ENCODE measurements around the gene TMTC1. TPM values are rescaled to one million over a fixed set of nuclear protein-coding genes. Genes with fewer than 3 reads are reported as not detected.

Gene TMTC1
- total RNA-seq, 2 experiments from 2014 or later = not detected

DNA sequence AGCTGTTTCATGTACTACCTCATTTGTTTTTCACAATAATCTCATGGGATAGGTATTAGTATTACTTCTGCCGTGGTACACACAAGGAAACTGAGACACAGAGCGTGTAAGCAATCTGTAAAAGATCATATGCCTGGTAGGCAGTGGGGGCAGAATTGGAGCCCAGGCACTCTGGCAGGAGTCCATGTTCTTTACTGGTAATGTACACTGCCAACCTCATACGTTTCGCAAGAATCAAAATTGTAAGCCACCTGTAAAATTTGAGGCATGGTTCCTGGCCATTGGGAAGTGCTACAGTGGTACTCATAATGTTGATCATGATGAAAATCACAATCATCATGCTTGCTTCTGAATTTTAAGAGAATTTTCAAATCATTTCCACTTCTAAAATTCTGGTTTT lies 40.7 kb downstream of the TMTC1 start:
- Mint-ChIP-seq H3K9me3 (no peaks in the 10 kb centered on the region), H3K4me3 (no peak overlapping the region), H3K4me1 (no peaks in the 10 kb centered on the region), H3K27me3 (no peaks in the 10 kb centered on the region), H3K36me3 (ENCODE audit: low read depth) (no peaks in the 10 kb centered on the region), H3K27ac (no peak overlapping the region)
- DNase-seq = no peak
- ChIA-PET POLR2A (no interaction called here), CTCF (no interaction called here)

DNA sequence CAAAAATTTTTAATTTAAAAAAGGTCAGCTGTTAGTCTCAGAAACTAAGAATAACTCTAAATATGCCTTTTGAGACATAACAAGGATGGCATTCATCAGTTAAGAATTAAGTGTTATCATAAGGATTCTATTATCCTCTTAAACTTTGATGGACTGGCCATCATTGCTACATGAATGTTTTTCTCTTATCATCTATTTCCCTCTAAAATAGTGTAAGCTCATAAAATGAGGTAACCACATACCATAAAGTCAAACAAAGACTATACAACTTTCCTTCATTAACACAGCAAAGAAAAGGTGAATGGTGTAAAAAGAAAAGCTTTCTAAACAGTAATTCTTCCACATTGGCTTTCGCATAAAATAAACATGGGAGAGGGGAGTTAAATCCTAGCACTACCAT lies 41.1 kb downstream of the TMTC1 start:
- H3K27me3 Mint-ChIP-seq = no peaks in the 10 kb centered on the region
- ChIA-PET CTCF (no interaction called here), POLR2A (no interaction called here)
- H3K4me3 Mint-ChIP-seq = no peak overlapping the region
- H3K27ac Mint-ChIP-seq = no peak overlapping the region
- no peak for DNase-seq
- H3K9me3 Mint-ChIP-seq = no peaks in the 10 kb centered on the region
- no peaks in the 10 kb centered on the region for H3K4me1 Mint-ChIP-seq
- no peaks in the 10 kb centered on the region for H3K36me3 Mint-ChIP-seq (ENCODE audit: low read depth)

DNA sequence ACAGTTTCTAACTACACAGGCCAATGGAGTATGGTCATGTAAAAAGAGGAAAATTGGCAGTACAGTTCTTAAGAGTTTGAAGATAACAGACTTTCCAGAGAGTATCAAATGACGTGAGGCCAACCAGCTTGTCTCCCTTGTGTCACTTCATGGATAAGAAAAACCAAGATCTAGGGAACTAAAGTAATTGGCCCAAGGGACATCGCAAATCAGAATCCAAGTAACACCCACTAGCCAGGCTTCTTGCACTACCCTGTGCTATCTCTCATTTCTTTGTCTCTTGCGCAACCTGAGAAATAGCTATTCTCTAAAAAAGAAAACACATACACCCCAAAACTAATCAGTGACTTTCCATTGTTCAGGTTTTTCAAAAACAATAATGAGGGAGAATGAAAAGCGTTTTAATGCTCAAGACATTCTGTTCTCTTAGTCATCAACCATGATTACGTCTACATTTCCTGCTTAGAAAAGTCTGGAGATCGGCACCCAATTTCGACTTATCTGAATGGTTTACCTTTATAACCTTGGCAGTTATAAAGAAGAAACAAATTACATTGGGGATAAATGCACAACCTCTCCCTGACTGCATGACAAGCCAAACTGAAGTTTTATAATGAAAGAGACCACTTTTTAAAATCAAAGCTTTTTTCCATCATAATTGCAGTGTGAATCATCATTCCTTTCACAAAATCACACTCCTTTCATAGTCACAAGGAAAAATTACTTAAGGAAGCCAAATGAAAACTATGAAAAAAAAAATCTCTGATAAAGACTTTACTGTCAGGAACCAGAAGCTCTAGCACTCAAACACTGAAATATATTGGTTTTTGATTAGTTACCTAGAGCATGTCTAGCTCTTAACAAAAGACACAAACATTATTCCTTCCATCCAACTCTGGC lies 42.1 kb downstream of the TMTC1 start:
- no peak overlapping the region for H3K27ac Mint-ChIP-seq
- ChIA-PET CTCF (no interaction called here), POLR2A (no interaction called here)
- H3K36me3 Mint-ChIP-seq (ENCODE audit: low read depth) = no peaks in the 10 kb centered on the region
- no peaks in the 10 kb centered on the region for H3K4me1 Mint-ChIP-seq
- no peaks in the 10 kb centered on the region for H3K27me3 Mint-ChIP-seq
- no peak for DNase-seq
- H3K4me3 Mint-ChIP-seq = no peak overlapping the region
- no peaks in the 10 kb centered on the region for H3K9me3 Mint-ChIP-seq

DNA sequence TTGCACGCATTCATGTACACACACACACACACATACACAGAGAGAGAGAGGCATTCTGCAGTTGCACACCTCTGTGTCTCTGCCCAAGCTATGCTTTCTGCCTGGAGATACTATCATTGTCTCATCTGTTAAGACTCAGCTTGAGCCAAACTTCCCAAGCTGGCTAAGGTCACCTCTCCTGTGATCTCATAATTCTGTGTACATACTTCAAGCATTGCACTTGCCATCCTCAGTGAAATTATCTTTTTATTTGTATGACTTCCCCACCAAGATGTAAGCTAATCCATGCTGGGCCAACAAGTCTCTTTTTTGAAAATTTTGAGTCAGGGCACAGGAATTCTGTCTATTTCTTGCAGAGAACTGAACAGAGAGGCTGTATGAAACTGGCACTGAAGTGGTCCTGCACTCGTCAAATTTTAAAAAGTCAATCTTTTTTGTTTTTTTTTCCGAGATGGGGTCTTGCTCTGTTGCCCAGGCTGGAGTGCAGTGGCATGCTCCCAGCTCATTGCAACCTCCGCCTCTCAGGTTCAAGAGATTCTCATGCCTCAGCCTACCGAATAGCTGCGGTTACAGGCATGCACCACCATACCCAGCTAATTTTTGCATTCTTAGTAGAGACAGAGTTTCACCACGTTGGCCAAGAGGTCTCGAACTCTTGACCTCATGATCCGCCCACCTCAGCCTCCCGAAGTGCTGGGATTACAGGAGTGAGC lies 44.3 kb downstream of the TMTC1 start:
- H3K27me3 Mint-ChIP-seq = no peaks in the 10 kb centered on the region
- H3K9me3 Mint-ChIP-seq = no peaks in the 10 kb centered on the region
- no peak overlapping the region for H3K4me3 Mint-ChIP-seq
- H3K36me3 Mint-ChIP-seq (ENCODE audit: low read depth) = no peaks in the 10 kb centered on the region
- POLR2A ChIA-PET = no interaction called here
- no peak for DNase-seq
- no peaks in the 10 kb centered on the region for H3K4me1 Mint-ChIP-seq
- CTCF ChIA-PET = no interaction called here
- no peak overlapping the region for H3K27ac Mint-ChIP-seq

DNA sequence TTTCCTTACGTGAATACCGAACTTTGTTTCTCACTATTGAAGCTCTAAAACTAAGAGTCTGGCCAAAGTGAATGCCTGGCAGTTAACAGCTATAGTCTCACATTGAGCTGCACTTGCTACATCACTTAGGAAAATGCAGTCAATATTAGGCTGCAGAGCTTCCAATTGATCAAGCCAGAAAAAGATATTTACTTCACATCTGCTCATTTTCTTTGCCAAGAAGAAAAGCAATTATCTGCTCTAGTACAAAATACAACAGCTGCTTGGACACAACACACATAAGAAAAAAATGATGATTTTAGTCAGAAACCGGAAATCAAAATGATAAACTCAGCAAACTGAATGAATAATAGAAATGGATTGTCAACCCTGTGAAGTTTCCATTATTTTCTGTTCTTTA lies 45.4 kb downstream of the TMTC1 start:
- no peaks in the 10 kb centered on the region for H3K4me1 Mint-ChIP-seq
- H3K9me3 Mint-ChIP-seq = no peaks in the 10 kb centered on the region
- H3K36me3 Mint-ChIP-seq (ENCODE audit: low read depth) = no peaks in the 10 kb centered on the region
- H3K27me3 Mint-ChIP-seq = no peaks in the 10 kb centered on the region
- ChIA-PET CTCF (no interaction called here), POLR2A (no interaction called here)
- H3K27ac Mint-ChIP-seq = no peak overlapping the region
- DNase-seq = no peak
- no peak overlapping the region for H3K4me3 Mint-ChIP-seq

DNA sequence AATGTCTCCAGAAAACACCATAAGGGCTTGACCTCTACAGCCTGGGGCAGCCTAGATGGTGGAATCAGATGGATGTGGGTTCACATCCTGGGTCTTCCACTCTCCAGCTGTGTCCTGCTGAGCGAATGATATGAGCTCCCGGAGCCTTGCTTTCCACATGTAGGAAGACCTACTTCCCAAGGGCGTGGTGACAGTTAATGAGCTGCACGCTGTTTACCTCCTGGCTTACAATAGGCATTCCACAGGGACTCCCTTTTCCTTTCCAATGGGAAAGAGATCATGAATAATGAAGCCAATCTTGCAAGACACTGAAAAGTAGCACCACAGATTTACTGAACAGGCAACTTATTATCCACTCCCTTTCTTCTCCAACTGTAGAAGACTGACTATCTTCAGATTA lies 46.1 kb downstream of the TMTC1 start:
- Mint-ChIP-seq H3K27ac (no peak overlapping the region), H3K36me3 (ENCODE audit: low read depth) (no peaks in the 10 kb centered on the region), H3K27me3 (no peaks in the 10 kb centered on the region), H3K4me1 (no peaks in the 10 kb centered on the region), H3K4me3 (no peak overlapping the region), H3K9me3 (no peaks in the 10 kb centered on the region)
- ChIA-PET CTCF (no interaction called here), POLR2A (no interaction called here)
- no peak for DNase-seq

DNA sequence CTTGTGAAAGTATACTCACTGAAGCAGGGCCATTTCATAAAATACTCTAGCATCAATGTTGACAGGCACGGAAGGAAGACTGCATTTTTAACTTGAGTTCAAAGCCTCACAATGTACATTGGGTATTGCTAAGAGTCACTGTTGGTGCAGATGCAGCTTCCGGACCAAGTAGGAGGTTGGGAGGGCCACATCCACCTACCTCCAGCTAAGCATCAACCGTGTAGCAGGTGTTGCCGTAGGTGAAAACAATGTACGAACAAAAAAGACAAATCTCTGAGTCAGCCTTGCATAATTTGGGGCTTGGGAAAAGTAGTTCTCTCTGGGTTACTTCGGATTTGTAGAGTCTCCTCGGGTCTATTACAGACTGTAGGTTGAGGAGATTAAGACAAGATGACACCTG lies 48.1 kb downstream of the TMTC1 start:
- Mint-ChIP-seq H3K27ac (no peak overlapping the region), H3K9me3 (no peaks in the 10 kb centered on the region), H3K4me1 (no peaks in the 10 kb centered on the region), H3K27me3 (no peaks in the 10 kb centered on the region), H3K4me3 (no peak overlapping the region), H3K36me3 (ENCODE audit: low read depth) (no peaks in the 10 kb centered on the region)
- ChIA-PET POLR2A (no interaction called here), CTCF (interaction anchor here (0.6 kb wide), 1 partner anchor 1191 kb away, joined by 3 read pairs; no protein-coding TSS in a partner anchor)
- no peak for DNase-seq

DNA sequence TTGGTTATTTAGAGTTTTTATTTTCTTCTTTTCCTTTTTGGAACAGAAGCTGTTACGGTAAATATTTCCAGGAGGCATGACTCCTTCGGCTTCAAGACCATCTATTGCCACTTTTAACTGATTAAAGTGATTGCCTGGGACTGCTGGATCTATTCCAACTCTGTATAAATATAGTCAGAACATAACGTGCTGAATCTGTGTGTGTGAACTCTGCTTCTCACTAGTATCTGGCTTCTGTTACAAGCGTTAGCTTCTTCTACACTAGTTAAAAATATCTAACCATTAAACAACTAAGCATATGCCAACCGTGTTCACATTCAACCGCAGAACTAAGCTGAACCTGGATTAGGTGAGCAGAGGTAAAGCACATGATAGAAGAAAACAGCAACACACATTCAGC lies 49.0 kb downstream of the TMTC1 start:
- Mint-ChIP-seq H3K4me1 (no peaks in the 10 kb centered on the region), H3K4me3 (no peak overlapping the region), H3K9me3 (no peaks in the 10 kb centered on the region), H3K27me3 (no peaks in the 10 kb centered on the region), H3K27ac (no peak overlapping the region), H3K36me3 (ENCODE audit: low read depth) (no peaks in the 10 kb centered on the region)
- ChIA-PET CTCF (no interaction called here), POLR2A (no interaction called here)
- no peak for DNase-seq

DNA sequence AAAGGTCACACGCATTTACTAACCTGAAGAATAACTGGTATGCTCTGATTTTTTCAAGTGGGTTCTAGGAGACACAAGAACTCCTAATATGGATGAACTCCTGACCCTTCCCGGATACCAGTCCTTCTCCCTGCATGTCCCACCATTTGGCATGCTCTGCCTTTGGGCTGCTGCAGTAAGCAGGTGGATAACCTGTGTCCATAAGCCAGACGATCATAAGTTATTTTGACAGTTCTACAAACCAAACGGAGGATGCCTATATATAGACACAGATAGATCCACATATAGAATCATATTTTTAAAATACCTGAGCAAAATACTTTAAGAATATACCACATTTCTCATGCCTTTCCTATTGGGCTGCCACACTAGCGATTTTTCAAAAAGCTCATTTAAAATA lies 49.4 kb downstream of the TMTC1 start:
- no peaks in the 10 kb centered on the region for H3K9me3 Mint-ChIP-seq

DNA sequence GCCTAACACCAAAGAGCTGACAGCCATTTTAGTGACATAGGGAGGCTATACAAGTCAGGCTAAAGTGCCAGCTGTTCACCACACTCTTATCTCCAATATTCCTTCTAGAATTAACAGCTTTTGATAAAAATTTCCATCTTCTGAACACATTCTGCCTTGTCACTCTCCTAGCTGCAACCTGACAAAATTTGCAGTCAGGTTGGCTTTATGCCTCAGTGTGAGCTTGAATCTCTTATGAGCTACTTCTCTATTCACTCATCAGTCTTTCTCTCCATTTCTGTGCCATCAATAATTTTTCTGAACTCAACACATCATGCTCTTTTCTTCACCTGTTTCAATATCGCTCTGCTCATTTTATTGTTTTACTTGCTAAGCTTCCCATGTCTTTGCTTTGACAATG lies 50.2 kb downstream of the TMTC1 start:
- Mint-ChIP-seq H3K27ac (no peak overlapping the region), H3K27me3 (no peaks in the 10 kb centered on the region), H3K4me1 (no peaks in the 10 kb centered on the region), H3K36me3 (ENCODE audit: low read depth) (no peaks in the 10 kb centered on the region), H3K9me3 (no peaks in the 10 kb centered on the region), H3K4me3 (no peak overlapping the region)
- ChIA-PET POLR2A (no interaction called here), CTCF (no interaction called here)
- DNase-seq = no peak

More for the DNA sequence above, 49.4 kb downstream of the TMTC1 start:
- Mint-ChIP-seq H3K4me1 (no peaks in the 10 kb centered on the region), H3K27me3 (no peaks in the 10 kb centered on the region), H3K36me3 (ENCODE audit: low read depth) (no peaks in the 10 kb centered on the region), H3K4me3 (no peak overlapping the region), H3K27ac (no peak overlapping the region)
- DNase-seq = no peak
- CTCF ChIA-PET = no interaction called here
- POLR2A ChIA-PET = no interaction called here

DNA sequence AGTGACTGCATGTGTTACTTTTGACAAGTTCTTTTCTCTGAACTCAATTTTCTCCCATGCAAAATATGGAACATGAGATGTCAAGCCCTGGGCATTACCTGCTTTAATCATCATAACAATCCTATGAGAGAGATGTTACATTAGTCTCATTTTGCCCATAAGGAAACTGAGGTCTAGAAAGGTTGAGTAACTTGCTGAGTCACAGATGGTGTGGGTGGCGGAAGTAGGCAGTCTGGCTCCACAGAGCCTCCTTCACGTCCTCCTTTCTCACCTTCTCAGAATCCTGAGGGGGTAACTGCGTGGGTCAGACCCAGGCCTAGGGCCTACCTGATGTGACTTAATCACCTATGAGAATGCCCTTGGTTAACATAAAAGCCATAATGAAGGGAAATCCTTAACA lies 50.7 kb downstream of the TMTC1 start:
- Mint-ChIP-seq H3K4me1 (no peaks in the 10 kb centered on the region), H3K9me3 (no peaks in the 10 kb centered on the region), H3K27ac (no peak overlapping the region), H3K4me3 (no peak overlapping the region), H3K27me3 (no peaks in the 10 kb centered on the region), H3K36me3 (ENCODE audit: low read depth) (no peaks in the 10 kb centered on the region)
- no peak for DNase-seq
- POLR2A ChIA-PET = no interaction called here
- CTCF ChIA-PET = no interaction called here

DNA sequence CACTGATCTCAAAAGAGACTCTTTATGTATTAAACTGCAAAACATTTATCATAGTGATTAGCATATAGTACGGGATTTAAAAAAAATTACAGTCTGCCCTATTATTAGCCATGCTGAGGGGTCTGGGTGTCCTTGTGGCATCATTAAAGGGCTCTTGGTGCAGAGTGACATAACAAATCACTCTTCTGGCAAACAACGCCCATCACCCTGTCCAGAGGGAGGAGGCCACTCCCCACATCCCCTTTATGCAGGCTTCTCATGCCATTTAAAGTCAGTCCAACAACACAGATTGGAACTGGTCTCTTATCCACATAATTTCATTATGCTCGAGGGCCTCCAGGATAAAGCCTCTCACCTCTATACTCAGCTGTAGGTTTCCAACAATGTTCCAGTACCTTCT lies 51.1 kb downstream of the TMTC1 start:
- H3K36me3 Mint-ChIP-seq (ENCODE audit: low read depth) = no peaks in the 10 kb centered on the region
- no peak overlapping the region for H3K4me3 Mint-ChIP-seq
- CTCF ChIA-PET = no interaction called here
- no peaks in the 10 kb centered on the region for H3K9me3 Mint-ChIP-seq
- POLR2A ChIA-PET = no interaction called here
- no peaks in the 10 kb centered on the region for H3K27me3 Mint-ChIP-seq
- H3K4me1 Mint-ChIP-seq = no peaks in the 10 kb centered on the region
- H3K27ac Mint-ChIP-seq = no peak overlapping the region
- DNase-seq = no peak

DNA sequence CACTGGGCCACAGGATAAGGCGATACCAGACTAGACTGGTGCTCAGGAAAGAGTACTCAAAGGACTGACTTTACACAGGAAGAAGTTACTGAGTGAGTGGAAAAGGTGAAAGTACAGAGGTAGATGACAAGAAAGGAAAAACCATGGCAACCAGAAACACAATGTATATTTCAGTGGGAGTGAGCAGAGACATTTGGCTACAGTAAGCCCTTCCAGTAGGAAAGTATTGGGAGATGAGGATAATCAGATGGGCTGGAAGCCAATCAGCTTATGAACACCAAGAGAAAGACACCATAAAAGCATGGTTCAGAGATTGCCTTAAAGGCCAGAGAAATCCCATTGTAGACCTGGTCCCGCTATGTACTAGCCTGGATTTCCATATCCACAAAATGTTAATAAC lies 51.6 kb downstream of the TMTC1 start:
- no peaks in the 10 kb centered on the region for H3K9me3 Mint-ChIP-seq
- no peaks in the 10 kb centered on the region for H3K36me3 Mint-ChIP-seq (ENCODE audit: low read depth)
- H3K27me3 Mint-ChIP-seq = no peaks in the 10 kb centered on the region
- H3K27ac Mint-ChIP-seq = no peak overlapping the region
- DNase-seq = no peak
- ChIA-PET POLR2A (no interaction called here), CTCF (interaction anchor here (0.6 kb wide), 1 partner anchor 1684 kb away, joined by 3 read pairs; no protein-coding TSS in a partner anchor)
- H3K4me1 Mint-ChIP-seq = no peaks in the 10 kb centered on the region
- H3K4me3 Mint-ChIP-seq = no peak overlapping the region

DNA sequence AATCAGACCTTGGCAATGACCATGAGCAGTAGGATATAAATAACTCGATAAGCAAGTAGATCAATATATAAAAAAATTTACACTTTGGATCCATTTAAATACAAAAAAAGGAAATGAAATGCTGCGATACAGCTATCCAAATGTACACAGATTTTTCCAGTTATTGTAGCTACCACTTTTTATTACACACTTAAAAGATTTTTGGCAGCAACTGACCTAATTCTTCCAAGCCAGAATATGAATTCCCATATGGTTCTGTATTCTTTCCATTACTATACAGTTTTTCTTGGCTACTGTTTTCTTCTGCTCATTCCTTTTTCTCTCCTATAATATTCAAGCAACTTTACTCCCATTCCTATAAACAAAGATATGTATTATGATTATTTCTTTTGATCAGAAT lies 52.2 kb downstream of the TMTC1 start:
- no peak overlapping the region for H3K27ac Mint-ChIP-seq
- H3K27me3 Mint-ChIP-seq = no peaks in the 10 kb centered on the region
- H3K36me3 Mint-ChIP-seq (ENCODE audit: low read depth) = no peaks in the 10 kb centered on the region
- no peaks in the 10 kb centered on the region for H3K4me1 Mint-ChIP-seq
- no peak for DNase-seq
- no peaks in the 10 kb centered on the region for H3K9me3 Mint-ChIP-seq
- ChIA-PET POLR2A (no interaction called here), CTCF (interaction anchor here (0.6 kb wide), 1 partner anchor 1685 kb away, joined by 3 read pairs; no protein-coding TSS in a partner anchor)
- H3K4me3 Mint-ChIP-seq = no peak overlapping the region
